Hippocampal formation (tissue), 2 donors: Measurements from ENCODE around the gene ERICH6.

Experiments
- DNase-seq, 2 donors: peaks; one replicate each; lab custom pipeline; 2025; lab: John Stamatoyannopoulos, UW

The ERICH6 gene

DNA sequence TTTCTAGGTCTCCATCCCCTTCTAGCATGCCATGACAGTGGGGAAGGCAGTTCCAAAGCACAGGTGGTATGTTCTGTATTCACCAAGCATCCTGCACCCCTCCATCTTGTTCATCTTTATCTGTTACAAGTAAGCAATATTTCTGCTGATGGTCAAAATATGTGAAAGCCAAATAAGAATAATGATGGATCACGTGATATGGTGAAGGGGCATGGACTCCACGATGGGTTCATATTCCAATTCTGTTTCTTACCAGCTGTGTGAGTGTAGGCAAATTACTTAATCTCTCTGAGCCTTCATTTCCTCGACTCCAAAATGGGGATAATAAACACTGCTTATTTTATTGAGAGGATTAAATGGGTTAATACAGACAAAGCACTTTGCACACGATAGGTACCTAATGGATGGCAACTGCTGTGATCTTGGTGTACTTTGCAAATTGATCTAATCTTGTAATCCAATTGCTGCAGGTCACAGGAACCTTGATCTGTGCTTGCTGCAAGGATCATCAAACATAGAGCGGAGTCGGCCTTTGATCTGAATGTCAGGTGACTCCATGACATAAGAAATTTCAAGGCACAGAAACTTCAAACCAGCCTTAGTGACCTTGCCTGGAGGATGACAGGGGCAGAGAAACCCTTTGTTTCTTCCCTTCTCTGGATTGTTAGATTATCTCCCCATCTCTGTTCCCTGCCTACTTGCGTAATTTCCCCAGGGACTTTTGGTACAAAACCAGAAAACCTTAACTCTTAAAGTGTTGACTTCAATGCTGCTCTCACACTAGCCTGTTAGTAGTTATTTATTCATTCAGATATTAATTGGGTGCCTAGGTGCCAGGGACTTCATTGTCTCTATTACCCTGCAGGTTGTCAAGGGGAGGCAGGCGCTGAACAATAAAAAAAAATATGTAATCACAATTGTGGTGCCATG is 33.4 kb upstream of the ERICH6 start:
- DNase-seq: no peak

DNA sequence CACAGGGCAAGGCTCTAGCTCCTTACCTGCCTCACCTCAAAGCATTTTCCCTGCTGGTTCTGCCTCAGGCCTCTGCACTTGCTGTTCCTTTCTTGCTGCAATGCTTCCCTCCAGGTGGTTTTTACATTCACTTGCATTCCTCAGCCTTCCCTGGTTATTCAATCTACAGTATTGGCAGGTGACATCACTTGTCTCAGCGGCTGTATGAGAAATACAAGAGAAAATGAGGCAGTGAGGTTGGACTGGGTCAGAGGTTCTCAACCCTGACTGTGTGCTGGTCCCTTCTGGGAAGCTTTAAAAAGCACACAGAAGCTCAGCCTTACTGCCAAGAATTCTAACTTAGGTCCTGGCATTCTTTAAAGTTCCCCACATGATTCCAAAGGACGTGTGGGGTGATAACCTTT is 32.6 kb upstream of the ERICH6 start:
- DNase-seq: no peak

DNA sequence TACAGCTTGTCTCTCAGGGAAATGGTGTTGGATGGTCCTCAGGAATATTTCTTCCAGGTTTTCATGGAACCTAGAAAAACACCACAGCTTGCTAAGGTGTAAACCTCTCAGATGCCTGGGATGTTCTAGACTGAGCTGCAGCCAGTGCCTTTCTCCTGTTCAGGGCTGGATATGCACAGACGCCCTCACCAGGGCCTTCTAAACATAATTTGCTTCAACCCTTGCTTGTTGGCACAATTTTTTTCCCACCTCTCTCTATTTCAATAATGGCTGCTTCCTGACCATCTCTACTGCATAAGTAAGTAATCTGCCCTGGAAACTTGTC is 31.0 kb upstream of the ERICH6 start:
- DNase-seq: no peak

DNA sequence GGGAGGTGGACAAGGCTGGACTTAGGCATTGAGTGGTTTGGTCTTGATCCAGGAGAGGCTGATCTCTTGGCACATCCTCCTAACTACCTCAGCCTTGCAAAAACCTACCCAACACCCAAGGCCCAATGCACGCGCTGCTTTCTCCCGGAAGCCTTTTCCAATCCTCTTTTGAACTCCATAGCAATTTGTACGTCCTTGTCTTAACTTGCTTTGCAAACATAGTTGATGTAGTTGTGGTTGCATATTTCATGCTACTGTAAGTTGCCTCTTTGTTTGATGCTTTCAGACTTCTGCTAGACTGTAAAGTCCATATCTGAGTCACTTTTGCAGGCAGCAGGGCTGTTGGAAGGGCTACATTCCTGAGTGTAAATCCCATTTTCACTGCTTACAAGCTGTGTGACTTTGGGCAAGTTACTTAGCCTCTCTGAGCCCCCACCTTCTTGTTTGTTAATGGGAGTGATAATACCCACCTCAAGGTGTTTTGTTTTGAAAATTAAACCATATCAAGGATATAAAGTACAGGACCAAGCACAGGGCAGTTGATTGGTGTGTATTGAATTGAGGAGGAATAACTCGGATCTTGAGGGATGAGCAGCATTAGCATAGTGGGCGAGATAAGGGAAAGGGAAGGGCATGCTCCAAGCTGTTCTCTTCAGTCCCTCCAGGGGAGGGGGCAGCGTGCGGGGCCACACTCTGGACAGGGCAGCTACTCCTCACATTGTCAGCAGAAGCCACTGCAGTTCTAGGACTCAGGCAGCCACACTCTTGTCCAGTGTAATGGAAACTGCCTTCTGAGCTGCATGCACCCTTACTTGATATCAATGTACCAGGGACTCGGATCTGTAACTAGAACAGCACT is 30.4 kb upstream of the ERICH6 start:
- DNase-seq: no peak

GRCh38 chr3:150733373-150733935 is 29.7 kb upstream of the ERICH6 start:
- DNase-seq: no peak

DNA sequence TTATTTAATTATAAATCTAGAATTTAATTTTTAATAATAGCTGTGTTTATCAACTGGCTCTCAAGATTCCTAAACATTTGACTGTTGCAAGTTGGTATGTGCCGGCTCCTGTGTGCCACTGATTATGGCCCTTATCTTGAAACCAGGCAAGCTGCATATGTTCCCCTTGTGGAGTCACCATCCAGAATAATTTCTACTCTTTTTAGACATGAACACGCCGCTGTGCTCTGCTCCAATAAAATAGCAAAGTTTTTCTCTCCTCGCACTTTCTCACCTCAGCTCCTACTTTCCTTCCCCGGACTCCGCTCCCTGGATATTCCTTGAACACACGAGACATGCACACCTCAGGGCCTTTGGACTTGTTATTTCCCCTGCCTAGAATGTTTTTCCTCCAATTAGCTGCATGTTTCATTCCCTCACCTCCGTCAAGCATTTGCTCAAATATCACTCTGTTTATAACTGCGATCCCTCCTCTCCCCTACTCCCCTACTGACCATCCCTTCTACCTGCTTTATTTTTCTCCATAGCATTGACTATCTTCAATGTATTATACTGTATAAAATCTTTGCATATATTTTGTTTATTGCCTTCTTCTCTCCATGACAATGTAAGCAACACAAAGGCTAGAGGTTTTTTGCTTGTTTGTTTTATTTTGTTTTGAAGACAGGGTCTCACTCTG is 26.1 kb upstream of the ERICH6 start:
- no peak for DNase-seq

DNA sequence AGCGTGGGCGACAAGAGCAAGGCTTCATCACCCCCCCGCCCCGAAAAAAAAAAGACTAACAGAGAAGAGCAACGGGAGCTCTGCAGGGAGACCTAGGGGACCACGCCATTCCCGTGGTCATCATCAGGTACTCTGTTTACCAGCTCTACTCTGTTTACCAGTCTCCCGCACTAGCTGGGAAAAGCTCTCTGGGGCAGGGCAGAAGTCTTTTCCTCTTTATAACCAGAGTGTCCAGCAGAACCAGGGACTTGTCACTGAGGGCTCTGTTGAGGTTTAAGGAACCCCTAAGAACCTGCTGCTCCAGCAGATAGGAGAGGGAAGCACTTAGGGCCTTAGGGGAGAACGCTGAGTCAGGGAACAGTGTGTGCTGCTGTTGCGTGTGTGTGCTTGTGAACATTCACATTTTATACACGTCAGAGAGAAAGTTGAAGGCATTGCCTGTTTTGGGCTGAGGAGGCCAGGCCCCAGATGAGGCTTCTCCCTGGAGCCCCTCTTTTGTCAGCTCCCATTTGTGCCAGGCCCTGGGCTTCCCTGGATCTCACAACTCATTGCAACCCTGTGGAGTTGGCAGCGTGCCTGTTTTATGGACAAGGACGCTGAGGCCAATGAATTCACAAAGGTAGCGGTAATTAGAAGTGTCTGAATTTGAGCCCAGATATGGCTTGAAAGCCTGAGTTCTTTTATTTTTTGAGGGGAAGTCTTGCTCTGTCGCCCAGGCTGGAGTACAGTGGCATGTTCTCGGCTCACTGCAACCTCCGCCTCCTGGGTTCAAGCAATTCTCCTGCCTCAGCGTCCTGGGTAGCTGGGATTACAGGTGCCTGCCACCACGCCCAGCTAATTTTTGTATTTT is 24.2 kb upstream of the ERICH6 start:
- DNase-seq: no peak

- no peak for DNase-seq
Measured at GRCh38 chr3:150725548-150725947, 21.8 kb upstream of the ERICH6 start.

- no peak for DNase-seq
Measured at GRCh38 chr3:150723946-150724345, 20.2 kb upstream of the ERICH6 start.

- DNase-seq: no peak
Measured at GRCh38 chr3:150722267-150722666, 18.5 kb upstream of the ERICH6 start.

DNA sequence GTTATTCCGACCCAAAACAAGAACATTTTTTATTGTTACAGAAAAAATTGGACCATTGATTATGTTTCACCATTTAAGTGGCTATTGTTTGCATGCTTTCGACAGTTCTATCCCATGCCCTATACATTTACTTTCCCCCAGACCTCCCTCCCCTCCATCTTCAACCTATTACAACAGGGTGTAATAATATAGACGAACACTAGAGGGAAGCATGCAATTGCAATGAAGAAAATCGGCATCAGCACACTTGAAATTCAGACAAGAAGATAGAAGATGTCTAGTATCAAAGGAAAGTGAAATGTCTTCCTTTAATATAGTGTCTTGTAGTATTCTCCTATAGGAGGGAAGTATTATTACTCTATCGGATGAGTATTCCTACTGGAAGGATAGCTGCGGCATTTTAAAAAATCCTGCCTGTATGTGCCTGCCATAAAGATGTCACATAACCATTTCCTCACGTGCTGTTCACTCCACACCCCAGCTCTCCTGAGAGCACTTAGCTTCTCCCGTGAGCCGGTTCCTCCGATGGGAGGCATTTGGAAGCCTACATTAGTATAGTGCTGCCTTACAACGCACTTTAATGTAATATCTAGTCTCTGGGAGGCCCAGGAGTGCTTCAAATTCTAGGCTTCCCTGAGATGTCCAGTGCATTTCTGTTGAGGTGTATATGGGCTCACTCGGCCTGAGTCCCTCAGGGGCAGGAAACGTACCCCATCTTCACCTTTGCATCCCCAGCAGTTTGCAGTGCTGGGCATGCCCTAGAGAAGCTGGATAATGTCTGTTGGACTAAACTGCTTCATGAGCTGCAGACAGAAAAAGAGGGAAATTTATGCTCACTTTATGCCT is 17.8 kb upstream of the ERICH6 start:
- DNase-seq: peak in 1 of 2 donors; percentile 79

DNA sequence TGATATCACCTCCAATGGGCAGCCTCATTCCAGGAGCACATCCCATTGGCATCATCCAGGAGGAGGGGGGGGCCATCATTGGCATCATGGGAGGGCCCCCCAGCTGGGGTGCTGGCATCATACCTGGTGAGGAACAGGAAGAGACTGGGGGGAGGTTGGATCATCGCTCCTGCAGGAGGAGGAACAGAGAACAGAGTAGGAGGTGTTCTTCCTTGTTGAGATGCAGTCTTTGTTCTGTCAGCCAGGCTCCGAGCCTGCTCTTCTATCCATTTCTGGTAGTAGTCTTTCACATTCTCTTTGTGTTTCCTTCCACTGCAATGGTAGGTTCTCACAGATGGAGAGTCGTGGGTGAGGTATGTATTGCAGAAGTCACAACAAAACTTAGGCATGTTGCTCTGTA is 16.7 kb upstream of the ERICH6 start:
- DNase-seq: no peak

DNA sequence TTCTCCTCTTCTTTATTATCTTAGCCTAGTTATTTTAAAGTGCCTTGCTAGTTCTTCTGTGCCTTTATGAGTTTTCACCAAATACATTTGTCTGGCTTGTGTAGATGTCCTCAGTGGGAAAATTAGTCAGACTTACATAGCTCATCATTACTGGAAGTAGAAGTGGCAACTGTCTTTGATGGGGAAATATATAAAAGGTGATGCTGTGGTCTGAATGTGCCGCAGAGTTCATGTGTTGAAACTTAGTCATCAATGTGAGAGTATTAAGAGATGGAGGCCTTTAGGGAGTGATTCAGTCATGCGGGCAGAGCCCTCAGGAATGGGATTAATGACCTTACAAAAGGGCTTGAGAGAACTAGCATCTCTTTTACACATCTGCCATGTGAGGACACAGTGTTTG is 6.4 kb upstream of the ERICH6 start:
- no peak for DNase-seq

DNA sequence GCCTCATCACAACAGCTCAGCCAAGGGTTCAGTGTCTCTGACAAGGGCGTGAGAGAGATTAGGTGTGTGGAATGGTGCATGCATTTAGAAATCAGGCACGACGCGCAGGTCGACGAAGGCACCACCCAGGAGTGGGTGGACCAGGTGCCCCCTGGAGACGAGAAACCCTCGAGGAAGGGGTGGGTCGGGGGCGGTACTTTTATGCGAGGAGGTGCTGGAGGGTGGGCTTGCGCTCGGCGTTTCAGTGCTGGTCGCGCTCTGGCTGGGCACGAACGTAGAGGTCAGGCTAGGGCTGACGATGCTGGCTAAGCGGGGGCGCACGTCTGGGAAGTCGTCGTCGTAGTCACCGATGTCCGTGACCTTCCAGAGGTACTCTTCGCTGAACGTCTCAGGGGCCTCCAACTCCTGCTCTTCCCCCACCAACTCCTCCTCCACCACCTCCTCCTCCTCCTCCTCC is 393 bp downstream of the ERICH6 start:
- DNase-seq: no peak

- no peak for DNase-seq
Measured at GRCh38 chr3:150699068-150699639, 4.6 kb downstream of the ERICH6 start.

DNA sequence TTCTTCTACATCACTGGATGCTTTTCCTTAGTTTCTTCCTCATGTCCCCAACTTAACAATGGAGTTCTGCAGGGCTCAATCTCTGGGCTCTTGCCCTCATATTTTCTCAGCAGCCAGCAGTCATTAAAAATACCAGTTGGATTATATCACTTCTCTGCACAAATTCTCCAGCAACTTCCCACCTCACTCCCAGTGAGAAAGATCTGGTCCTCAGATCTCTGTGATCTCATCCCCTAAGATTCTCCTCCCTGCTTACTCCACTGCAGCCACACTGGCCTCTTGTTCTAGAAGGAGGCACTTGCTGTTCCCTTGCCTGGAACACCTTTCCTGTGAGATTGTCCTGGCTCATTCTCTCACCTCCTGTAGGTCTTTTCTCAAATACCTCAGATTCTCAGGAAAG is 6.1 kb downstream of the ERICH6 start:
- DNase-seq: no peak

GRCh38 chr3:150691414-150692040 is 12.2 kb downstream of the ERICH6 start:
- DNase-seq: no peak

DNA sequence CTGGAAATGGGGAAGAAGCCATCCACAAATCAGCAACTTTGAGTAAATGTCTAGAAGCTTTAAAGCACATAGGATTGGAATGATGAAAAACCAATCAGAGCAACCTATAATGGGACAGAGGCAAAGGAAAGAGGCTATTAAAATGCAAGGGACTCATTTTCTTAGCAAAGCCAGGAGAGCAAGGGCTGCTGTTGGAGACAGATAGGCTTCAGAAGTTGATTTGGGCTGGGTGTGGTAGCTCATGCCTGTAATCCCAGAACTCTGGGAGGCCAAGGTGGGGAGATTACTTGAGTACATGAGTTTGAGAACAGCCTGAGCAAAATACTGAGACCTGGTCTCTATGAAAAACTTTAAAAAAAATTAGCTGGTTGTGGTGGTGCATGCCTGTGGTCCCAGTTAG is 16.1 kb downstream of the ERICH6 start:
- DNase-seq: no peak

- no peak for DNase-seq
Measured at GRCh38 chr3:150682824-150683223, 20.9 kb downstream of the ERICH6 start.
